DMS153 treated with DMSO at 0.1 percent for 48 hours (cell line): Measurements from ENCODE around the gene UTS2.

Source experiments
- DNase-seq: peaks from one replicate; lab custom pipeline; 2025; ENCODE audit not compliant: unreplicated experiment; lab: John Stamatoyannopoulos, UW

The UTS2 gene, protein sequence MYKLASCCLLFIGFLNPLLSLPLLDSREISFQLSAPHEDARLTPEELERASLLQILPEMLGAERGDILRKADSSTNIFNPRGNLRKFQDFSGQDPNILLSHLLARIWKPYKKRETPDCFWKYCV

DNA sequence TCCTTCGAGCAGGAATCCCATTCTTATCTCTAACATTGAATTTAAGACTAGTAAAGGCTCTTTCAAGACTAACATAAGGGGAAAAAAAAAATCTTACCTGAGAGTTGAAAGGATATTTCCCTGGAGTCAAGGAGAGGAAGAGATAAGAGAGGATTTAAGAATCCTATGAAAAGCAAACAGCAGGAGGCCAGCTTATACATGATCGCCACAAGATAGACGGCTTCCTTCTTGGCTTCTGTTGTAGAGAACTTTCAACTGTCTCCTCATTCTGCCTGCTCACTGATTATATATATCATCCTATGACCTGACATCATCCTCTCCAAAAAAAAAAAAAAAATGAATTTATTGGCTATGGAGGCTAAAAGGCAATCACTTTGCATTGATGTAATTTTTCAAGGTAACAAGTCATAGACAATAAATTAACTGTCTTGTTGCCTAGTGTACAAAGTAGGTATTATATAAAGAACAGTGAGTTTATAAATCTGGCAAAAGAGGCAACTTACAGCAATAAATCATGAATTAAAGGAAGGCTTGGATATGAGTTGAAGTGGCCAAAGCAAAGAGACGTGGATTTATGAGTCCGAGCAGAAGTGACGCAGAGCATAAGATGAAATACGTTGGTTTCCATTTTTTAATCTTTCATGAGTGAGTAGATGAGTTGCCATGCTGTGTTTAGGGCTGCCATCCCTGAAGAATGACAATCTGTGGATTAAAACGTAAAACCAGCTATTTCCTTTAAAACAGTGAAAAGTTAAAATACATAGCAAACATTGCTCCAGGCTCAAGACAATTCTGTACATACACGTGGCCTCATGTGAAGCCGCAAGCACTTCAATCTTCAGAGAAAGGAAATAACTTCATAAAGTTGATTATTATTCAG is at the start of gene UTS2:
TSS of gene UTS2 (minus strand) at position 262 of the 880 bp plus-strand sequence. CDS start at position 200, 62 bp downstream.
- no peak for DNase-seq

DNA sequence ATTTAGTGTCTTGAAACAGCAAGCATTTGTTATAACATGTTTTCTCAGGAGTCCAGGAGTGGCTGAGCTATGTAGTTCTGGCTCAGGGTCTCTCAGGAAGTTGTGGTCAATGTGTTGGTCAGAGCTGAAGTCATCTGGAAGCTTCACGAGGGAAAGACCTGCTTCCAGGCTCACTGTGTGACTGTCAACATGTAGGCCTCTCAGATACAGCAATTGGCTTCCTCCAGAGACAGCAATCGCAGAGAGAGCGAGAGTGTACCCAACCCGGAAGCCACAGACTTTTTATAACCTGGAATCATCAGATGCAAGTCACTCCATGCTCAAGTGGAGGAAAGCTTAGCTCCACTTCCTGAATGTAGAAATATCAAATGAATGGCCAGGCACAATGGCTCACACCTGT is 46.9 kb upstream of the UTS2 start:
- no peak for DNase-seq

DNA sequence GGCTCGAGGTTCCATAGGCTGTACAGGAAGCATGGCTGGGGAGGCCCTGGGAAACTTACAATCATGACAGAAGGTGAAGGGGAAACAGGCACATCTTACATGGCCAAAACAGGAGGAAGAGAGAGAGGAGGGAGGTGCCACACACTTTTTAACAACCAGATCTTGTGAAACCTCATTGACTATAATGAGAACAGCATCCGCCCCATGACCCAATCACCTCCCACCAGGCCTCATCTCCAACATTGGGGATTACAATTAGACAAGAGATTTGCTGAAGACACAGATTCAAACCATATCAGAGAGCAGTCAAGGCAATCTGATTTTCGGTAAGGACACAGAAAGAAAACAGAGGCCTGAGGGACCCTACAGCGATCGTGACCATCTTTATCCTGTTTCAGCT is 46.1 kb upstream of the UTS2 start:
- DNase-seq: no peak

DNA sequence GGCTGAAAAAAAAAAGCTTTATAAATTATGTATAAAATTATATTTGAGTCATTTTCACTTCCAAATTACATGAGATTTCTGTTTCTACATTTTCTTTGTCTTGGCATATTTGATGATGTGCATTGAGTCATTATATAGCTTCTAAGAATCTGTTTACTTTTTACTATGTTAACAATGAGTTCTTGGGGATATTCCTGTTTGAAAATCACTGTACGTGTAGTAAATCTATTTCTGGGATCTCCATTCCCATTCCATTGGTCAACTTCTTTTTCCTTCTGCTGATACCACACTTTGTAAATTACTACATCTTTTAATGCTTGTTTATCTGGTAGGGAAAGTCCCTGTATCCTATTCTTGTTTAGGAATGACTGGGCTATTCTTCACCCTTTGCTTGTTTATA is 44.1 kb upstream of the UTS2 start:
- DNase-seq: no peak

DNA sequence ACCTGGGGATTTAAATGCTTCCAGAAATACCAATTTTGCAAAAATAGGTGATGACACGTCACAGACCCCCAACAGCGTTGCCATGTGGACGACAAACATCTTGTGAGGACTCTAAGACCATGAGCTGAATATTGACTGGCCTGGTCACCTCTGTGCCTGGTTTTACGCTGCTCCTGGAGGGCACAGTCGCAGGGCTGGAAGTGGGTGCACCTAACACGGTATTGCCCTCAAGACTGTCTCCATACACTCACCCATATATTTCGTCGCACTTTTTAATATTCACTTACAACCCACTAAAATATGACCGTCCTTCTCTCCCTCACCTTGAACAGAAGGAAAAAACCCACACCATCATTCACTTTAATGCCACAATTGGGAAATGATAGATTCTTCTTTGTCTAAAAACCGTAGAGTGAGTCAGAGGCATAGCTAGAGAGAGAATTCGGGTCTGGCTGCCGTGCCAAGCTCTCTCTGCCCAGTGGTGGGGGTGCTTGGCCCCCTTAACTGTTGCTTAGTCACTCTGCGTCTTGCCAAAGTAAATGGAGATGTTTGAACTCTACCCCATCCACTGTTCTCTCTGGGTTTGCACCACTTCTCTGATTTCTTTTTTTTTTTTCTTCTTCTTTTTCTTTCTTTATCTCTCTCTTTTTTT is 40.8 kb upstream of the UTS2 start:
- DNase-seq: no peak

DNA sequence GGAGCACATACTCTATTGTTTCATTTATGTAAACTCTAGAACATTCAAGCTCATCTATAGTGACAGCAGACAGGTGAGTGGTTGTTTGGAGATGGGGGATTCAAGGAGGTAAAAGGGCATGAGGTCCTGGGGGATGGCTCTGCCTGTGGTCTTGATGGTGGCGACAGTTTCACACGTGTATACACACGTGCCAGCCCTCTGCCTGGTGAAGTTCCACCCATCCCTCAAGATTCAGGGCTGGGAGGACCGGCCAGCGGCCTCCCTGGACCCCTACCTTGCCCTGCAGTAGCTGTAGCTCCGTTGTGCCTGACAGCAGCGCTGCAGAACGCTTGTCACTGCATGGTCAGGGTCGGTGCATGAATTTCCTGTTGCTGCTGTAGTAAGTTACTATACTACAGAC is 38.9 kb upstream of the UTS2 start:
- DNase-seq: no peak

DNA sequence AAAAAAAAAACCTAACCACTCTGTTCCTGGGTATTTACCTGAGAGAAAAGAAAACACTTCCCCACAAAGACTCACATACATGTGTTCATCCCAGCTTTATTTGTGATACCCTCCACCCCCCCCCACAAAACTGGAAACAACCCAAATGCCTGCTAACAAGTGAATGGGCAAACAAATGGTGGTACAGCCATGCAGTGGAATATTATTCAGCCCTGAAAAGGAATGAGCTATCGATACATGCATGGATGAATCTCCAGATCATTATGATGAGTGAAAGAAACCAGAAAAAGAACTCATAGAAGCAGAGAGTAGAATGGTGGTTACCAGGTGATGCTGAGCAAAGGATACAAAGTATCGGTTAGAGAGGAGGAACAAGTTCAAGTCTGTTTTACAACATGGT is 38.0 kb upstream of the UTS2 start:
- no peak for DNase-seq

DNA sequence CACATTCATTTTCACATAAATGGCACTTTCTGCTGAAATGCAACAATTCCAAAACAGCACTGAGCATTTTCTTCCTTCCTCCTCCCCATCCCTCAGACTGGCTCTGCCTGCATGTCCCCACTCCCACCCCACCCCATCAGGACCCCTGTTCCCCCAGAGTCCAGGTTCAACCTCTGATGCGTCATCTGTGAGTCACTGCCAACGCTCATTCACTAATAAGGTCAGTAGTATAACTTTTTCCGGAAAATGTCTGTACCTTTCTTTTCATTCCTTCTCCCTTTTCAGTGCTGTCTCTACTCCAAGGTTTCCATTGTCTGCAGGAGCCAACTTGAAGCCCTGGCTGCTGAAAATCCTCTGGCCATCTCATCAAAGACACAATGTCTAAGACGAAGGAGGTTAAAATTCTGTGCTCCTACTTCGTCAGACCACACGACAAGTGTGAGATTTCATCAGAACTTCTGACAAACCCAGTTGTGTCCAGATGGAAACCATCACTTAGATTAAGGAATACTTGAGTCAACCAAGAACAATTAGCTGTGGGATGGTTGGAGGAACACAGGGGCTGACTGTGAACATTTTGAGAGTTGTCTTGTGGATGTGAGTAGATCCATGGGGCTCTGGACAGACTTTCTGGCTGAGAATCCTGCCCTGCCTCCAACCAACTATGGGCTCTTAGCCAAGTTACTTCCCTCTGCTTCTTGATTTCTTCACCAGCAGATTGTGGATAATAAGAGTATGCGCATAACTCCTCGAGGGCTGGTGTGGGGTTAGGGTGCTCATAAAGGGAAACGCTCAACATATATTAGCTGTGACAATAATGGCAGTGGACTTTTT is 35.6 kb upstream of the UTS2 start:
- no peak for DNase-seq

DNA sequence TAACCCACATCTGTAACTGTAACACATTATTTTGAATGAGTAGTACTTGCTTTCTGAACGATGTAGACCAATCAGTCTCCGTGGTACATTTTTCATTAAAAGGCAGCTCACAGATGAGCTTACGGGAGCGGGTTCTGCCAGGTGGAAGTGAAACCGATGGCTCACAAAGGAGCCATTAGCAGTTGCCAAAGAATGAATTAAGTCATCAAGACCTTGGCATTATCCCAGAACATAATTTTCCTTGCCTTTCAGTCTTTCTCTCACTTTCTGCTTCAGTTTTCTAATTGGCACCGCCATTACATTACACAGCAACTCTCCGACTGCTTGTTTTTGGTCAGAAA is 33.5 kb upstream of the UTS2 start:
- DNase-seq: peak; percentile 29

DNA sequence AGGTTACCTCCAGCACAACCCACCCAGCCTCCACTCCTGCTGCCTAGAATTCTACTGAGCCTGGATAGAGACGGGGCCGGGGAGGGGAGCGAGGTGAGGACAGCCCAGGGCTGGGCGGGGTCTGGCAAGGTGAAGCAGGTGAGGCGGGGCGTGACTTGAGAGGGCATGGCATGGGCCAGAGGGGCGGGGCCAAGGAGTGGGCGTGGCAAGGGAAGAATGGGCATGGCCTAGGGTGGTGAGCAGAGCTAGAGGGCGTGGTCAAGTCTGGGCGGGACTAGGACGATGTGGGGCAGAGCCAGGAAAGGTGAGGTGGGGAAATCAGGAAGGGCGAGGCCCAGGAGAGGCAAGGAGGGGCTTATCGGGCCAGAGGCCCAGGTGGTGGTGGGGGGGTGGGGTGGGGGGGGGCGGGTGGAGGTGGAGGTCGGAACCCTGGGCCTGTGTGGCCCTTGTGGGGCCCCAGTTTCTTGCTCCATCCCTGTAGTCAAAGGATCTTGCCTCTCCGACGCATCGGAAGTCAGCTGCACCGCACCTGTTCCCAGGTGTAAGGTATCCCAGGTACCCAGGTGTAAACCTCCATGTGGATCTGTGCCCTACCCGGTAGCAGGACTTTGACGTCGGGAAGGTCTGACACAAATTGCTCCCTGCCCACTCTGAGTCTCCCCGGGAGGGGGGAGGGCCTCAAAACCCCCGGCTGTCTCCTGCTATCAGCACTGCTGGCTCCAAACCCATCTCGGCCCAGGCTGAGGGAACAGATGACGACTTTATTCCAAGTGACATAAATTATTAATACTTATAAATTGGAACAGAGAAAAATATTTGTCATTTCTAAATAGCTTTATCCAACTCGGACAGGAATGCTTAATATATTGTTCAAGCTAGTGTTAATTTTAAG is 32.9 kb upstream of the UTS2 start:
- peak; percentile 51 for DNase-seq

DNA sequence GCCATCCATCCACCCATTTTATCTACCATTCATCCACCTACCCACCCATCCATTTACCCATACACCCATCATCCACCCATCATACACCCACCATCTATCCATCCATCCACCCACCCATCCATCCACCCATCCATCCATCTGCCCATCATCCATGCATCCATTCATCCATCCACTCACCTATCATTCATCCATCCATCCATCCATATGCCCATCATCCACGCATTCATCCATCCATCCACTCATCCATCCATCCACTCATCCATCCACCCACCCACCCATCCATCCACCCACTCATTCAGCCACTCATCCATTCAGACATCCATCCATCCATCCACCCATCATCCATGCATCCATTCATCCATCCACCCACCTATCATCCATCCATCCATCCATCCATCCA is 31.9 kb upstream of the UTS2 start:
- no peak for DNase-seq

DNA sequence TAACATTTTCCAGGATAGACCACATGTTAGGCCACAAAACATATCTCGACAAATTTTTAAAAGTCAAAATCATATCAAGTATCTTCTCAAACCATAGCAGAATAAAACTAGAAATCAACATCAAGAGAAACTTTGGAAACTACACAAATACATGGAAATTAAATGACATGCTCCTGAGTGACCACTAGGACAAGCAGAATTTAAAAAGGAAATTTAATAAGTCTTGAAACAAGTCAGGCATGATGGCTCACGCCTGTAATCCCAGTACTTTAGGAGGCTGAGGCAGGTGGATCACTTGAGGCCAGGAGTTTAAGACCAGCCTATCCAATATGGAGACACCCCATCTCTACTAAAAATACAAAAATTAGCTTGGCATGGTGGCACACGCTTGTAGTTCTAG is 26.4 kb upstream of the UTS2 start:
- no peak for DNase-seq

DNA sequence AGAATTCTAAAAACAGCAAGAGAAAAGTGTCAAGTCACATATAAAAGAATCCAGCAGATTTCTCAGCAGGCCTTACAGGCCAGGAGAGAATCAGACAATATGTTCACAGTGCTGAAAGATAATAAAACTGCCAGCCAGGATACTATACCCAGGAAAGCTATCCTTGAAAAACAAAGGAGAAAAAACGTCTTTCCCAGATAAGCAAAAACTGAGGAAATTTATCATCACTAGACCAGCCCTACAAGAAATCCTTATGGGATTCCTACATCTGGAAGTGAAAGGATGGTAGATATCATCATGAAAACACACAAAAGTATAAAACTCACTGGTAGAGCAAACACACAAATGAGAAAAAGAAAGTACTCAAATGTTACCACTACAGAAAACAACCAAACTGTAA is 25.2 kb upstream of the UTS2 start:
- no peak for DNase-seq

DNA sequence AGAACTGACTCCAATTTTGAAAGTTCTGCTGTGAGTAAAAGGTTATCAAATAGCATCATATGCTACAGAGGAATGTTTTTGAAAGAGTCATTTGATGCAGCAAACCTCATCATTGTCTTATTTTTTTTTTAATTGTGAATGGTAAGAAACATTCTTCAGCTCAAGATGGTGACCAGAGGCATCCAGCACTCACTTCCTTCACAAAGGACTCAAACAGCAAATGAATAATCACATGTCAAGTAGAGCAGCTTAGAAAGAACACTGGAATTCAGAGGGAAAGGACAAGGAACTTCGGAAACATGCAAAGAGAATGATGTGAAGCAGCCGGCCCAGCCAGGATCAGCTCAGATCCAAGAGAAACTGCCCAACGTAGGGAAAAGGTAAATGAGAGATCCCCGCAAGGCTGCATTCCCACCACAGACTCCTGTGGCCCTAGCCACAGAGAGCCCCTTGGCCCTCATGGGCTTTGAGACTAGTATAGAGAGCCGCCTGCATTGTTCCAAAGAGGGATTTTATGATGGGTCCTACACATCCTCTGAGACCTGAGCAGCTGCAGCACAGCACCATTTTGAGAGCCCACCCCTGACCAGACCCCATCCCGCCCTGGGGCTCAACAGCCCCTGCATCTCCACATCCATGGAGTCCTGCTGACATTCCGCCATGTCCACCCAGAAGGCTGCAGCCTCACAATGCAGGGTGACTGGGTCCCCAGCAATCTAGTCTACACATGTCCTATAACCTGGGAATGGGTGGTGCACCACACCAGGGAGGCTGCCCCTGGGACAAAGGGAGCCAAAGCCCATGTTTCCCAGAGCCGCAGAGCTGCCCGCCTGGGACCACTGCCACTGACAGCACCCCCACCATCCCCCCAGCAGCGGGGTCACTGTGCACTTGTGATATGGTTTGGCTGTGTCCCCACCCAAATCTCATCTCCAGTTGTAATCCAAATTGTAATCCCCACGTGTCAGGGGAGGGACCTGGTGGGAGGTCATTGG is 21.2 kb upstream of the UTS2 start:
- DNase-seq: no peak

DNA sequence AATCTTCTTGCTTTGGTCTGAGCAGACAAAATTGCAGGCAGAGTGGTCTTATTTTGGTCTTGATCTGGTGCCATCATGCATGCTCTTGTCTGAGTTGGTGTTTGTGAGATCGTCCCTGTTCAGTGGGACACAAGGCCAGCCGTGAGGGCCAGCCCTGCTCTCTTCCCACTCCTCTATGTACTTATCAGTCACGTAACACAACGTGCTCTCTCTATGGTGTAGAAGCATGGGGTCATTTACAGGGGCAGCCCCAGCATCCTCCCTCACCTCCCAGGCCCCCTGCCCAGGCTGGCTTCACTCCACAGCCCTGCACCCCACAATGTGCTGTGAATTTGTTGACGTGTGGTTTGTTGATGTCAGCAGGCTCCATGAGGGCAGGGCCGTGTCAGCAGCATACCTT is 18.3 kb upstream of the UTS2 start:
- no peak for DNase-seq

DNA sequence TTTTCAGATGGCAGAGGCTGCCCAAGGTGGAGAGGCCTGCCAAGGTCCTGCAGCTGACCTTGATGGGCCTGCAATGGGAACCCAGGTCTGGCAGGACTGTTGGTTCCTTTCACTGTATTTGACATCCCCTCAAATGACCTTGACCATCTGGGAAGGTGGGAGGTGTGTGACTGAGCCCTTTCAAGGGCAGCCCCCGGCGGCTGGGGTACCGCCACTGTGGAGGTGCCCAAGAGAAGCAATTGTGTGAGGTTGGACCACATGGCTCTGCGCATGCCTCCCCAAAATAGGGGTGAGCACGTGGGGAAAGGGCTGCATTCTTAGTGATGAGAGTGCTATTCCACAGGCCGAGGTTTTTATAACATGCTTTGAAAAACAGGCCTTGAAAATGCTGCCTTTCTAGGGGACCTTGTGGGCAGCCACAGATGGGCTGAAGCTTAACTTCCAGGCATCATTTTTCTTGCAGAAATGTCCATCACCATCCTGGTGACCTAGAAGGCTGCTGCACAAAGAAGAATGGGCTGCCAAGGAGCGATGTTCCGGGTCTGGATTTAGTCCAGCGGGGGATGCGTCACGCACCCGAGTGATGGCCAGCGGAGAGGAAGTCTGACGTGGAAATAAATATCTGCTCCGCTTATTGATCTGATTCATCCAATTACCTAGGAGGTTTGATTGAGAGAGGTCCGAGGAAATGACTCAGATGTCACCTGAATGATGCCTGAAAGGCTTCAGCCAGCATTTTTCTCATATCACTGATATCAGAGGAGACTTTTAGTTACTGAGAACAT is 16.5 kb upstream of the UTS2 start:
- DNase-seq: no peak

DNA sequence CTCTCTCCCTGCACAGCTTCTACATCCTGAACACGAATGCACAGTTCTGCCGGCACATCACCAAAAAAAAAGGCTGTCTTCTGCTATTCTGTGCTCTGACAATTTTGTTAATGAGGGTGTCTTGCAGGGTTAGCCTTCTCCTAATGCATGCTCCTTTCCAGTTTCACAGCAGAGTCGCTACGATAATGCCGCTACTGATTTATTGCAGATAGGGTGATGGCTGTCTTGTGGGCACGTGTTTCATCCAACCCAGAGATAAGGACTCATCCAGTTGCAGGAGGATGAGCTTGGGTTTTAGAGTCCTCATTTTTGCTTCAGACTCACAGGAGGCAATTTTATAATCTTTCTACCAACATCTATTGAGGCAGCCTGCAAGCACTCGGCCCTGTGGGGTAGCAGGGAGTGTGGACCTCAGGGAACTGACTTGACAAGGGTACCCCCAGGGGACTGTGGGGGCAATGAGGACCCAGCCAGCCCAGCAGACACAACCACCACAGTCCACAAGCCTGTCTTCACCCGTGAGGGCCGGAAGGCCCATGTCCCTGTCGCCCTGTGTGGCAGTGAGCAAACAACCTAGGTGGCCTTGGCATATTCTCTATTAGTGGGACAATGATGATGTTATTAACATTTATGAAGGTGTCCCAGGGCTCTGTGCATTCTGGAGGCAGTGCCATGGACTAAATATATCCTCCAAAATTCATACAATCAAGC is 15.4 kb upstream of the UTS2 start:
- DNase-seq: no peak

DNA sequence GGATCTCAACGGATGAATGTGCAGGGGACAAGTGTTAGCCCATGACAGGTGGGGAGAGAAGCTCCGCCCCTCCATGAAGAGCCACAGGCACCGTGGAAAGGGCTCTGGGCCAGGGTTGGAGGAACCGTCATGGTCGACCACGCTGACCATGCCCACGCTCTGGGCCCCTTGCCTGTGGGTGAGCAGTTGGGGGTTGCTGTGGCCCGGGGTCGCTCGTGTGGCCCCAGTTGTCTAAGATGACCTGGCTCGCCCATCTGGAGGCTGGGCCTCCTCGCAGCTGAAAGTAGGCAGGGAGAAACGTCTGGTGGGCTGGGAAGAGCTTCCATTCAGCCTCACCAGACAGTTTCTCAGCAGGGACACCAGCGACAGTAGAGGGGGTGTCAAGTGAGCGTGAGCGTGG is 13.1 kb upstream of the UTS2 start:
- DNase-seq: no peak
